ENCODE results near the gene MAP3K1. TPM values are rescaled to one million over a fixed set of nuclear protein-coding genes. Genes with fewer than 3 reads are reported as not detected.

Gene MAP3K1
- total RNA-seq, 1 donor from 2014 or later, result 26.3 TPM

GRCh38 chr5:56896763-56897162 lies 81.4 kb downstream of the MAP3K1 start:
- Mint-ChIP-seq H3K27ac (ENCODE audit: unreplicated experiment) (no peak overlapping the region), H3K4me3 (no peak overlapping the region), H3K27me3 (ENCODE audit: low read depth) (no peaks in the 10 kb centered on the region), H3K9me3 (no peaks in the 10 kb centered on the region), H3K36me3 (ENCODE audit: low read depth) (peaks cover 23% of the 10 kb centered on the region), H3K4me1 (no peaks in the 10 kb centered on the region)
- no peak for TF ChIP-seq CTCF (conservative IDR thresholded peaks at IDR 0.05)
- no peak for DNase-seq (ENCODE audit: low read depth, low spot score)

GRCh38 chr5:56898213-56898612 lies 82.9 kb downstream of the MAP3K1 start:
- Mint-ChIP-seq H3K27ac (ENCODE audit: unreplicated experiment) (no peak overlapping the region), H3K4me1 (no peaks in the 10 kb centered on the region), H3K27me3 (ENCODE audit: low read depth) (no peaks in the 10 kb centered on the region), H3K9me3 (no peaks in the 10 kb centered on the region), H3K36me3 (ENCODE audit: low read depth) (peaks cover 16% of the 10 kb centered on the region), H3K4me3 (no peak overlapping the region)
- DNase-seq (ENCODE audit: low read depth, low spot score), result no peak
- TF ChIP-seq CTCF (conservative IDR thresholded peaks at IDR 0.05), result no peak

- Mint-ChIP-seq H3K4me3 (no peak overlapping the region), H3K36me3 (ENCODE audit: low read depth) (peaks cover 8% of the 10 kb centered on the region), H3K27me3 (ENCODE audit: low read depth) (no peaks in the 10 kb centered on the region), H3K27ac (ENCODE audit: unreplicated experiment) (no peak overlapping the region), H3K9me3 (no peaks in the 10 kb centered on the region), H3K4me1 (no peaks in the 10 kb centered on the region)
- TF ChIP-seq CTCF (conservative IDR thresholded peaks at IDR 0.05), result no peak
- DNase-seq (ENCODE audit: low read depth, low spot score), result no peak
These were observed 85.0 kb downstream of the MAP3K1 start for GRCh38 chr5:56900395-56900794.

GRCh38 chr5:56900858-56901578 lies 85.7 kb downstream of the MAP3K1 start:
- peak; percentile 39 for DNase-seq (ENCODE audit: low read depth, low spot score)
- Mint-ChIP-seq H3K27me3 (ENCODE audit: low read depth) (no peaks in the 10 kb centered on the region), H3K4me3 (no peak overlapping the region), H3K36me3 (ENCODE audit: low read depth) (peaks cover 5% of the 10 kb centered on the region), H3K9me3 (no peaks in the 10 kb centered on the region), H3K4me1 (no peaks in the 10 kb centered on the region), H3K27ac (ENCODE audit: unreplicated experiment) (no peak overlapping the region)
- TF ChIP-seq CTCF (conservative IDR thresholded peaks at IDR 0.05), result peak; percentile 82

GRCh38 chr5:56908942-56909293 lies 93.6 kb downstream of the MAP3K1 start:
- DNase-seq (ENCODE audit: low read depth, low spot score), result no peak
- Mint-ChIP-seq H3K27ac (ENCODE audit: unreplicated experiment) (peak overlapping the region; percentile 99), H3K9me3 (peaks cover 7% of the 10 kb centered on the region), H3K4me3 (peak overlapping the region; percentile 86), H3K36me3 (ENCODE audit: low read depth) (peaks cover 10% of the 10 kb centered on the region), H3K4me1 (peaks cover 26% of the 10 kb centered on the region), H3K27me3 (ENCODE audit: low read depth) (no peaks in the 10 kb centered on the region)
- no peak for TF ChIP-seq CTCF (conservative IDR thresholded peaks at IDR 0.05)

Measured in neural crest cell (in vitro differentiated cells).